ACC112 (cell line): ENCODE results near the gene MRPL39.
"Not testable (repeated sequence)": the region's sequence is repeated elsewhere in the genome, so short reads cannot be mapped to it uniquely, and the experiment has no call there.

Experiments
- H2AFZ ChIP-seq: fragments of 200-600 bp; sonication (generic); one replicate; pipeline ENCODE4 v1.6.0; 2017; ENCODE audit warnings: antibody characterized with exemption, low read length; ENCODE audit not compliant: unreplicated experiment
- H3K27ac ChIP-seq: fragments of 200-600 bp; sonication (generic); 2 replicates; pipeline ENCODE4 v1.5.1; 2014; ENCODE audit warnings: low read depth, mild to moderate bottlenecking, antibody characterized with exemption, low read length, moderate library complexity
- H3K27me3 ChIP-seq: fragments of 200-600 bp; sonication (generic); 2 replicates; pipeline ENCODE4 v1.6.1; 2014; ENCODE audit warnings: mild to moderate bottlenecking, antibody characterized with exemption, low read length, moderate library complexity, mixed read lengths; ENCODE audit not compliant: insufficient read depth
- H3K36me3 ChIP-seq: fragments of 200-600 bp; sonication (generic); 2 replicates; pipeline ENCODE4 v1.6.1; 2016; ENCODE audit warnings: mild to moderate bottlenecking, antibody characterized with exemption, low read length, moderate library complexity, mixed read lengths; ENCODE audit not compliant: insufficient read depth
- H3K4me1 ChIP-seq: fragments of 200-600 bp; sonication (generic); one replicate; pipeline ENCODE4 v1.6.1; 2016; ENCODE audit warnings: low read length, mixed read lengths; ENCODE audit not compliant: insufficient read depth, unreplicated experiment, control insufficient read depth
- H3K4me3 ChIP-seq: fragments of 200-600 bp; sonication (generic); 2 replicates; pipeline ENCODE4 v1.5.1; 2014; ENCODE audit warnings: mild to moderate bottlenecking, low read depth, low read length
- H3K79me2 ChIP-seq: fragments of 200-600 bp; sonication (generic); one replicate; pipeline ENCODE4 v1.6.0; 2016; ENCODE audit warnings: low read length; ENCODE audit not compliant: control insufficient read depth, unreplicated experiment, insufficient read depth

Gene MRPL39

DNA sequence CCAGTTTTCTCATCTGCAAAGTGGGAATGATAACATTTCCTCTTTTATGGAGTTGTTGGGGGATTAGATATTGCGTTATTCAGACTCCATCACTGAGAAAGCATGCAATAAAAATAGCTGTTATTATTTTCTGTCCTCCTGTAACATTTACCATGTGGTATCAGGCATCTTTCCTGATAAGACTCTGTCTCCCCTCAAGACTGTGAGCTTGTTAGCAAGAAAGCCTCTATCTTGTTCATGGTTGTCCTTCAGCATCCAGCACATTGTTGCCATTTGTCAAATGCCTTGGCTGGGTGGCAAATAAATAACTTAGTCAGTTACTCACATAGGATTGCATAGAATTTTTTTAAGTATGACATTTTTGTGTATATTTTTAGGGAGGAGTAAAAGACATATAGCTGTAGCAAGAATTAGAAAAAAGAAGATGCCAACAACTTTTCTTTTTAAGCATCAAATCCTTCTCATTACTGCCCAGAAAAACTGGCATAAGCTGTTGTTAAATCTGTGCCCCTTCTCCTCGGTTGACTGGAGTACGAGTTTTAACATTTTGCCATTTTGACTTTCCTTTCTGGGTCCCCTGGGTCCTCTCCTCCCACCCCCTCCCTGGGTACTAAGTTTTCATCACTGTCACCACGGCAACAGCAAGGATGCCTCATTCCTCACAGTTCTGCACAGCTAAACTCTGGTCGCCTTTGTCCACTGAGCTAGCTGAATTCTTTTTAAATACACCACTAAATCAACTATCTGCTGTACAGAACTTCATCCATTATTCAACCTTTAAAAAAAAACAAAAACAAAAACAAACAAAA, 30.8 kb upstream of the MRPL39 start:
- Histone ChIP-seq H3K4me3 (peak overlapping the region; percentile 76), H2AFZ (no peak overlapping the region), H3K4me1 (no peaks in the 10 kb centered on the region), H3K36me3 (no peaks in the 10 kb centered on the region), H3K27me3 (peaks cover 50% of the 10 kb centered on the region), H3K27ac (no peak overlapping the region), H3K79me2 (no peaks in the 10 kb centered on the region)

DNA sequence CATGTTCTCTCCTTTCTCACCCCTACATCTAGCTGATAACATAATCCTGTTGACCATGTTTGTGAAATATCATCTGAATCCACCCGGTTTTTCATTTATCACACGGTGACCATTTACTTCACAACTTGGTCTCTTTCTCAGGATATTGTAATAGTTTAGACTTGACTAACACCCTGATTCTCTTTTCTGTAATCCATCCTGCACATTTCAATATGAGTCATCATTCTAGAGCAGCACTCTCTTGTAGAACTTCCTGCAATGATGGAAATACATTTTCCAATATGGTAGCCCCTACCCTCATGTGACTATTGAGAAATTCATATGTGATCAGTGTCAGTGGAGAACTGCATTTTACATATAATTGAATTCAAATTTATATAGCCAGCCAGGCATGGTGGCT, 29.4 kb upstream of the MRPL39 start:
- H3K27ac ChIP-seq = no peak overlapping the region
- no peaks in the 10 kb centered on the region for H3K36me3 ChIP-seq
- H3K79me2 ChIP-seq = no peaks in the 10 kb centered on the region
- H3K4me1 ChIP-seq = no peaks in the 10 kb centered on the region
- H3K4me3 ChIP-seq = no peak overlapping the region
- H3K27me3 ChIP-seq = peaks cover 43% of the 10 kb centered on the region
- H2AFZ ChIP-seq = no peak overlapping the region

DNA sequence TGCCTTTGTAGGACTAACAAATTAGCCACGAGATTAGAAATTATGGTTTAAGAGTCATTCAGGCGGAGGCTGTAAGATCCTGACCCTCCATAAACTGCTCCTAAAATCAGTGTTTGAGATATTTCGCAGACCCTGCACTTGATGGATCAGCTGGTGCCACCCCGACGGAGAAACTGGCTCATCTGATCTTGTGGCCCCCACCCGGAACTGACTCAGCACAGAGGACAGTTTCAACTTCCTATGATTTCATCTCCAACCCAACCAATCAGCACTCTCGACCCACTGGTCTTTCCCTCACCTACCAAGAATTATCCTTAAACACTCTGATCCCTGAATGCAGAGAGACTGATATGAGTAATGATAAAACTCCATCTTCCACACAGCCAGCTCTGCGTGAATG, 28.0 kb upstream of the MRPL39 start:
- Histone ChIP-seq H3K27ac (no peak overlapping the region), H3K4me1 (no peaks in the 10 kb centered on the region), H2AFZ (no peak overlapping the region), H3K27me3 (peaks cover 34% of the 10 kb centered on the region), H3K36me3 (no peaks in the 10 kb centered on the region), H3K4me3 (no peak overlapping the region), H3K79me2 (no peaks in the 10 kb centered on the region)

GRCh38 chr21:25632296-25632695, 25.0 kb upstream of the MRPL39 start:
- Histone ChIP-seq H3K4me1 (no peaks in the 10 kb centered on the region), H3K27ac (no peak overlapping the region), H3K4me3 (no peak overlapping the region), H3K79me2 (no peaks in the 10 kb centered on the region), H2AFZ (no peak overlapping the region), H3K27me3 (peaks cover 29% of the 10 kb centered on the region), H3K36me3 (no peaks in the 10 kb centered on the region)

- Histone ChIP-seq H3K27me3 (peaks cover 18% of the 10 kb centered on the region), H3K36me3 (no peaks in the 10 kb centered on the region), H3K4me3 (no peak overlapping the region), H2AFZ (no peak overlapping the region), H3K4me1 (no peaks in the 10 kb centered on the region), H3K79me2 (no peaks in the 10 kb centered on the region), H3K27ac (no peak overlapping the region)
Measured at GRCh38 chr21:25626757-25627156, 19.5 kb upstream of the MRPL39 start.

- H3K4me1 ChIP-seq = not testable (repeated sequence)
Measured at GRCh38 chr21:25625776-25626555, 18.7 kb upstream of the MRPL39 start.

GRCh38 chr21:25625036-25625435, 17.8 kb upstream of the MRPL39 start:
- H3K27me3 ChIP-seq = peaks cover 10% of the 10 kb centered on the region
- H3K79me2 ChIP-seq = no peaks in the 10 kb centered on the region
- no peak overlapping the region for H3K27ac ChIP-seq
- H3K4me3 ChIP-seq = no peak overlapping the region
- no peak overlapping the region for H2AFZ ChIP-seq
- no peaks in the 10 kb centered on the region for H3K4me1 ChIP-seq
- H3K36me3 ChIP-seq = no peaks in the 10 kb centered on the region

More at GRCh38 chr21:25625776-25626555, 18.7 kb upstream of the MRPL39 start:
- not testable (repeated sequence) for H3K36me3 ChIP-seq, H2AFZ ChIP-seq, H3K27ac ChIP-seq, H3K79me2 ChIP-seq, H3K4me3 ChIP-seq
- peaks cover 18% of the 10 kb centered on the region for H3K27me3 ChIP-seq

DNA sequence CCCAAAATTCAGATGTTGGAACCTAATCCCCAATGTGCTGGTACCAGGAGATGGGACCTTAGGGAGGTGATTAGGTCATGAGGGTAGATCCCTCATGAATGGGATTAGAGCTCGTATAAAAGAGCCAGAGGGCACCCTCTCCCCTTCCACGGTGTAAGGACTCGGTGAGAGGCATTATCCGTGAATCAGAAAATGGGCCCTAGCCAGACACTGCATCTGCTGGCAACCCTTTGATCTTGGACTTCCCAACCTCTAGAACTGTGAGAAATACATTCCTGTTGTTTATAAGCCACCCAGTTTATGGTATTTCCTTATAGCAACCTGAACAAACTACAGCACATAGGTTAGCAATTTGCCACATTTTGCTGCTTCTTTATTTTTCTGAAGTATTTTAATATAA, 17.2 kb upstream of the MRPL39 start:
- no peak overlapping the region for H3K27ac ChIP-seq
- peaks cover 8% of the 10 kb centered on the region for H3K27me3 ChIP-seq
- no peaks in the 10 kb centered on the region for H3K79me2 ChIP-seq
- H2AFZ ChIP-seq = no peak overlapping the region
- H3K4me3 ChIP-seq = no peak overlapping the region
- H3K4me1 ChIP-seq = no peaks in the 10 kb centered on the region
- no peaks in the 10 kb centered on the region for H3K36me3 ChIP-seq

DNA sequence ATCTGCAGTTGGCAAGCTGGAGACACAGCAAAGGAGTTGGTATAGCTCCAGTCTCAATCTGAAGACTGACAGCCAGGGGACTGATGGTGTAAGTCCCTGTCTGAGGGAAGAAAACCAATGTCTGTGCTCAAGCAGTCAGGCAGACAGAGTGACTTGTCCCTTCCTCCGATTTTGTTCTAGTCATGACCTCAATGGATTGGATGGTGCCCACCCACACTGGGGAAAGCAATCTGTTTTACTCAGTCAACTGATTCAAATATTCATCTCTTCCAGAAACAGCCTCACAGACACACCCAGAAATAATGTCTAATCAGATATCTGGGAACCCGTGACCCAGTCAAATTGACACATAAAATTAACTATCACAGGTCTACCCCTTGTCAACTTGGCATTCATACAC, 11.9 kb upstream of the MRPL39 start:
- H3K27me3 ChIP-seq = peaks cover 3% of the 10 kb centered on the region; the same call in 1 of the 2 replicates
- no peaks in the 10 kb centered on the region for H3K4me1 ChIP-seq
- H3K27ac ChIP-seq = no peak overlapping the region
- no peaks in the 10 kb centered on the region for H3K79me2 ChIP-seq
- H3K36me3 ChIP-seq = no peaks in the 10 kb centered on the region
- H2AFZ ChIP-seq = no peak overlapping the region
- no peak overlapping the region for H3K4me3 ChIP-seq

- Histone ChIP-seq H3K36me3 (no peaks in the 10 kb centered on the region), H3K79me2 (no peaks in the 10 kb centered on the region), H2AFZ (no peak overlapping the region), H3K27ac (no peak overlapping the region), H3K4me1 (no peaks in the 10 kb centered on the region), H3K4me3 (no peak overlapping the region), H3K27me3 (peaks cover 3% of the 10 kb centered on the region; the same call in 1 of the 2 replicates)
Measured at GRCh38 chr21:25615880-25616279, 8.6 kb upstream of the MRPL39 start.

GRCh38 chr21:25614441-25614840, 7.2 kb upstream of the MRPL39 start:
- Histone ChIP-seq H3K27me3 (peaks cover 3% of the 10 kb centered on the region; the same call in 1 of the 2 replicates), H3K4me3 (no peak overlapping the region), H3K4me1 (no peaks in the 10 kb centered on the region), H2AFZ (no peak overlapping the region), H3K79me2 (no peaks in the 10 kb centered on the region), H3K27ac (no peak overlapping the region), H3K36me3 (no peaks in the 10 kb centered on the region)
